ENCODE measurements around the gene NKD1. TPM values are rescaled to one million over a fixed set of nuclear protein-coding genes. Genes with fewer than 3 reads are reported as not detected.
A peak's percentile ranks its signal among the peaks of the same experiment; 100 is the strongest.

The NKD1 gene
- total RNA-seq, 2 experiments from 2014 or later, result 0.26 to 0.44 TPM

- ChIA-PET CTCF (interaction anchor here (1.4 to 28.0 kb wide), 5 partner anchors 8 to 123 kb away, joined by 3 to 567 read pairs (median 8); partner anchors contain the start of gene CYLD), POLR2A (interaction anchor here (0.7 to 6.2 kb wide), 7 partner anchors 9 to 409 kb away, joined by 4 to 61 read pairs (median 5); partner anchors contain the start of gene CYLD)
- H3K27ac Mint-ChIP-seq, result peak overlapping the region; percentile 80
- no peaks in the 10 kb centered on the region for H3K9me3 Mint-ChIP-seq (ENCODE audit: insufficient read depth)
- peaks cover under 1% of the 10 kb centered on the region for H3K27me3 Mint-ChIP-seq (ENCODE audit: low read depth)
- H3K36me3 Mint-ChIP-seq (ENCODE audit: low read depth), result peaks cover 19% of the 10 kb centered on the region
- ATAC-seq (peak; percentile 52), DNase-seq (peak; percentile 74)
- peaks cover 72% of the 10 kb centered on the region for H3K4me1 Mint-ChIP-seq (ENCODE audit: low read depth)
- H3K4me3 Mint-ChIP-seq, result peak overlapping the region; percentile 66
These were observed 135.6 kb downstream of the NKD1 start for GRCh38 chr16:50683689-50684374.

- DNase-seq (no peak), ATAC-seq (no peak)
- Mint-ChIP-seq H3K4me1 (ENCODE audit: low read depth) (peaks cover 65% of the 10 kb centered on the region), H3K4me3 (peak overlapping the region; percentile 1), H3K27ac (peak overlapping the region; percentile 80), H3K27me3 (ENCODE audit: low read depth) (peaks cover 5% of the 10 kb centered on the region), H3K36me3 (ENCODE audit: low read depth) (peaks cover 11% of the 10 kb centered on the region), H3K9me3 (ENCODE audit: insufficient read depth) (no peaks in the 10 kb centered on the region)
- CTCF ChIA-PET, result interaction anchor here (0.8 to 28.0 kb wide), 9 partner anchors 10 to 122 kb away, joined by 3 to 567 read pairs (median 7); partner anchors contain the start of gene CYLD
- POLR2A ChIA-PET, result interaction anchor here (0.6 to 6.2 kb wide), 6 partner anchors 8 to 59 kb away, joined by 3 to 61 read pairs (median 4); partner anchors contain the start of gene CYLD
These were observed 136.7 kb downstream of the NKD1 start for GRCh38 chr16:50684823-50685461.

GRCh38 chr16:50685462-50686063, 137.4 kb downstream of the NKD1 start:
- Mint-ChIP-seq H3K36me3 (ENCODE audit: low read depth) (peaks cover 6% of the 10 kb centered on the region), H3K9me3 (ENCODE audit: insufficient read depth) (no peaks in the 10 kb centered on the region), H3K27me3 (ENCODE audit: low read depth) (peaks cover 5% of the 10 kb centered on the region), H3K27ac (peak overlapping the region; percentile 80), H3K4me1 (ENCODE audit: low read depth) (peaks cover 60% of the 10 kb centered on the region), H3K4me3 (no peak overlapping the region)
- ChIA-PET CTCF (interaction anchor here (0.8 to 28.0 kb wide), 6 partner anchors 14 to 72 kb away, joined by 3 to 567 read pairs (median 6); partner anchors contain the start of gene CYLD), POLR2A (interaction anchor here (0.6 to 6.2 kb wide), 5 partner anchors 9 to 59 kb away, joined by 3 to 61 read pairs (median 5); partner anchors contain the start of gene CYLD)
- DNase-seq (no peak), ATAC-seq (no peak)

- POLR2A ChIA-PET, result no interaction called here
- CTCF ChIA-PET, result interaction anchor here (1.5 to 28.0 kb wide), 3 partner anchors 11 to 58 kb away, joined by 3 to 567 read pairs (median 15); partner anchors contain the start of gene CYLD
- peaks cover 49% of the 10 kb centered on the region for H3K4me1 Mint-ChIP-seq (ENCODE audit: low read depth)
- peaks cover 6% of the 10 kb centered on the region for H3K36me3 Mint-ChIP-seq (ENCODE audit: low read depth)
- no peak for ATAC-seq
- H3K9me3 Mint-ChIP-seq (ENCODE audit: insufficient read depth), result no peaks in the 10 kb centered on the region
- peaks cover 18% of the 10 kb centered on the region for H3K27me3 Mint-ChIP-seq (ENCODE audit: low read depth)
- no peak for DNase-seq
- H3K4me3 Mint-ChIP-seq, result no peak overlapping the region
- H3K27ac Mint-ChIP-seq, result no peak overlapping the region
These were observed 139.9 kb downstream of the NKD1 start for GRCh38 chr16:50688083-50688482.

GRCh38 chr16:50688867-50689266, 140.7 kb downstream of the NKD1 start:
- Mint-ChIP-seq H3K27me3 (ENCODE audit: low read depth) (peaks cover 21% of the 10 kb centered on the region), H3K4me3 (no peak overlapping the region), H3K4me1 (ENCODE audit: low read depth) (peaks cover 43% of the 10 kb centered on the region), H3K9me3 (ENCODE audit: insufficient read depth) (no peaks in the 10 kb centered on the region), H3K36me3 (ENCODE audit: low read depth) (peaks cover 6% of the 10 kb centered on the region), H3K27ac (no peak overlapping the region)
- CTCF ChIA-PET, result no interaction called here
- no peak for ATAC-seq
- POLR2A ChIA-PET, result no interaction called here
- DNase-seq, result no peak

GRCh38 chr16:50690177-50690576, 142.0 kb downstream of the NKD1 start:
- POLR2A ChIA-PET, result no interaction called here
- H3K4me1 Mint-ChIP-seq (ENCODE audit: low read depth), result peaks cover 41% of the 10 kb centered on the region

GRCh38 chr16:50692644-50692998, 144.4 kb downstream of the NKD1 start:
- H3K27ac Mint-ChIP-seq, result no peak overlapping the region
- peaks cover 50% of the 10 kb centered on the region for H3K4me1 Mint-ChIP-seq (ENCODE audit: low read depth)
- no peaks in the 10 kb centered on the region for H3K9me3 Mint-ChIP-seq (ENCODE audit: insufficient read depth)
- CTCF ChIA-PET, result no interaction called here
- H3K27me3 Mint-ChIP-seq (ENCODE audit: low read depth), result peaks cover 25% of the 10 kb centered on the region
- no peaks in the 10 kb centered on the region for H3K36me3 Mint-ChIP-seq (ENCODE audit: low read depth)
- no peak for ATAC-seq
- H3K4me3 Mint-ChIP-seq, result peak overlapping the region; percentile 29
- POLR2A ChIA-PET, result no interaction called here
- no peak for DNase-seq

More at GRCh38 chr16:50690177-50690576, 142.0 kb downstream of the NKD1 start:
- DNase-seq, result no peak
- no peaks in the 10 kb centered on the region for H3K9me3 Mint-ChIP-seq (ENCODE audit: insufficient read depth)
- H3K4me3 Mint-ChIP-seq, result no peak overlapping the region
- CTCF ChIA-PET, result no interaction called here
- no peak for ATAC-seq
- no peaks in the 10 kb centered on the region for H3K36me3 Mint-ChIP-seq (ENCODE audit: low read depth)
- peaks cover 25% of the 10 kb centered on the region for H3K27me3 Mint-ChIP-seq (ENCODE audit: low read depth)
- H3K27ac Mint-ChIP-seq, result no peak overlapping the region

- ChIA-PET CTCF (interaction anchor here (1.1 kb wide), 1 partner anchor 12 kb away, joined by 3 read pairs; the partner anchor contains the start of gene SNX20), POLR2A (no interaction called here)
- ATAC-seq, result peak; percentile 74
- H3K4me1 Mint-ChIP-seq (ENCODE audit: low read depth), result peaks cover 56% of the 10 kb centered on the region
- no peak for DNase-seq
- H3K27me3 Mint-ChIP-seq (ENCODE audit: low read depth), result peaks cover 25% of the 10 kb centered on the region
- H3K36me3 Mint-ChIP-seq (ENCODE audit: low read depth), result no peaks in the 10 kb centered on the region
- peak within 1 kb of the TSS; percentile 49 for H3K4me3 Mint-ChIP-seq
- peak within 1 kb of the TSS; percentile 55 for H3K27ac Mint-ChIP-seq
- H3K9me3 Mint-ChIP-seq (ENCODE audit: insufficient read depth), result no peaks in the 10 kb centered on the region
These were observed 145.0 kb downstream of the NKD1 start, which contains the start of gene NOD2 for GRCh38 chr16:50692999-50693781. Gene NOD2, plus strand, starts transcription at chr16:50693606. Its CDS starts 5,890 bp downstream, at chr16:50699496.

- POLR2A ChIA-PET, result no interaction called here
- Mint-ChIP-seq H3K27ac (peak overlapping the region; percentile 26), H3K4me1 (ENCODE audit: low read depth) (peaks cover 54% of the 10 kb centered on the region), H3K4me3 (peak overlapping the region; percentile 49), H3K9me3 (ENCODE audit: insufficient read depth) (no peaks in the 10 kb centered on the region), H3K27me3 (ENCODE audit: low read depth) (peaks cover 20% of the 10 kb centered on the region), H3K36me3 (ENCODE audit: low read depth) (no peaks in the 10 kb centered on the region)
- CTCF ChIA-PET, result interaction anchor here (1.0 to 1.1 kb wide), 4 partner anchors 8 to 367 kb away, joined by 3 to 4 read pairs (median 3); partner anchors contain the start of gene SNX20
- DNase-seq (no peak), ATAC-seq (no peak)
These were observed 146.0 kb downstream of the NKD1 start for GRCh38 chr16:50694206-50694605.

GRCh38 chr16:50695017-50696000, 147.1 kb downstream of the NKD1 start:
- Mint-ChIP-seq H3K4me3 (no peak overlapping the region), H3K4me1 (ENCODE audit: low read depth) (peaks cover 58% of the 10 kb centered on the region), H3K36me3 (ENCODE audit: low read depth) (no peaks in the 10 kb centered on the region), H3K9me3 (ENCODE audit: insufficient read depth) (no peaks in the 10 kb centered on the region), H3K27ac (peak overlapping the region; percentile 2), H3K27me3 (ENCODE audit: low read depth) (peaks cover 20% of the 10 kb centered on the region)
- DNase-seq (no peak), ATAC-seq (no peak)
- ChIA-PET POLR2A (interaction anchor here (0.6 to 1.1 kb wide), 2 partner anchors 12 to 29 kb away, joined by 3 to 4 read pairs; no protein-coding TSS in a partner anchor), CTCF (interaction anchor here (0.7 to 2.0 kb wide), 5 partner anchors 9 to 368 kb away, joined by 3 to 8 read pairs (median 3); no protein-coding TSS in a partner anchor)

All from activated CD8-positive, alpha-beta T cell treated with anti-CD3 and anti-CD28 coated beads, Interleukin-2, amount 10 ng/mL, durations not matched to agents 7 days and 5 days (primary cell).